Tibial nerve (tissue), 4 donors: ENCODE results near the gene STUM. TPM values are rescaled to one million over a fixed set of nuclear protein-coding genes. Genes with fewer than 3 reads are reported as not detected.
A peak's percentile ranks its signal among the peaks of the same experiment; 100 is the strongest.

Experiments
- DNase-seq, 2 donors: peaks; one replicate each; pipeline ENCODE4 v3.0.0-alpha.2; 2019; ENCODE audit warnings: low spot score in 2 of 2
- H3K27ac ChIP-seq, 4 donors: fragments of 200-600 bp; sonication (generic) in 3 of 4; one replicate each; pipeline ENCODE4 v1.5.1; 2017 to 2019; ENCODE audit warnings: mild to moderate bottlenecking in 1 of 4
- H3K27me3 ChIP-seq, 2 donors: fragments of 200-600 bp; sonication (generic) in 1 of 2; one replicate each; pipeline versions ENCODE4 v1.5.1 to v1.6.0; 2017 to 2019
- H3K36me3 ChIP-seq, 3 donors: fragments of 200-600 bp; sonication (generic); one replicate each; pipeline ENCODE4 v1.5.1; 2018 to 2019
- H3K4me1 ChIP-seq, 4 donors: fragments of 200-600 bp; sonication (generic) in 3 of 4; one replicate each; pipeline ENCODE4 v1.5.1; 2017 to 2019
- H3K4me3 ChIP-seq, 4 donors: fragments of 200-600 bp; sonication (generic) in 3 of 4; one replicate each; pipeline ENCODE4 v1.5.1; 2017 to 2019; ENCODE audit warnings: mild to moderate bottlenecking in 1 of 4, moderate library complexity in 1 of 4
- H3K9me3 ChIP-seq, 4 donors: fragments of 200-600 bp; sonication (generic) in 3 of 4; one replicate each; pipeline ENCODE4 v1.5.1; 2017 to 2019
- EP300 ChIP-seq, 2 donors: sonication (generic); formaldehyde crosslinking; IDR thresholded peaks; one replicate each; pipeline ENCODE4 v1.6.1; 2017; ENCODE audit warnings: antibody characterized with exemption in 2 of 2, mild to moderate bottlenecking in 1 of 2
- POLR2A ChIP-seq, 2 donors: fragments of 450-650 bp; IDR thresholded peaks; one replicate each; pipeline ENCODE4 v1.6.1; 2017; ENCODE audit warnings: antibody characterized with exemption in 2 of 2, mild to moderate bottlenecking in 2 of 2, moderate library complexity in 2 of 2
- WGBS, 2 donors: methylation state at CpG; one replicate each; pipeline ENCODE4 v1.1.5; 2018; 5-methylcytosine and 5-hydroxymethylcytosine counted together
- total RNA-seq, 4 donors: library from RNA; depleted of rRNA; stranded (reverse); fragments of >200 nt; gene quantifications; one replicate each; pipeline ENCODE4 v1.1.0, GENCODE V29; 2016
- TF ChIP-seq, protein P1 (sequence below), 5 experiments: fragments of 200-600 bp in 3 of 5; fragments of 450-650 bp in 2 of 5; sonication (generic) in 3 of 5; IDR thresholded peaks; one replicate each; pipeline ENCODE4 v1.5.1; 2016 to 2019; ENCODE audit warnings: antibody characterized with exemption in 5 of 5, mild to moderate bottlenecking in 3 of 5, moderate library complexity in 2 of 5

The STUM gene
- total RNA-seq, 4 donors from 2014 or later: 4.8 to 7.5 (median 6.9) TPM

DNA sequence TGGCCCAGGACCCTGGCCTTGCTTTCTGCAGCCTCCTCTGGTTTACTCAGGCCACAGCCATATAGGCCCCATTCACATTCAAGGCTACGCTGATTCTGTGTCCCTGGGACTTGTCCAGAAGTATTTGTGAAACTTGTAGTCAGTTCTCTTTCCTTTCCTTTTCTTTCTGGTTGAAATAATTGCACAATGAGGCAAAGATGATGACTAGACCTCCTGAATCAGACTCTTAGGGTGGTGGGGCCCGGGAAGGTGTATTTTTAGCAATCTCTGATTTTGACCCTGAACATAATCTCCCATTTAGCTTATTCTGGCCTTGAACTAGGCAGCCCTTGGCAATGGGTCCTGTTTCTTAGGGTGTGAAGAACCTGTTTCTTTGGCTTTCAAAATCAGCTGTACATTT is 39.9 kb downstream of the STUM start:
- no peak overlapping the region for H3K4me3 ChIP-seq
- H3K27ac ChIP-seq: peak overlapping the region in 1 of 4 donors; percentile 28
- TF ChIP-seq, protein P1, sequence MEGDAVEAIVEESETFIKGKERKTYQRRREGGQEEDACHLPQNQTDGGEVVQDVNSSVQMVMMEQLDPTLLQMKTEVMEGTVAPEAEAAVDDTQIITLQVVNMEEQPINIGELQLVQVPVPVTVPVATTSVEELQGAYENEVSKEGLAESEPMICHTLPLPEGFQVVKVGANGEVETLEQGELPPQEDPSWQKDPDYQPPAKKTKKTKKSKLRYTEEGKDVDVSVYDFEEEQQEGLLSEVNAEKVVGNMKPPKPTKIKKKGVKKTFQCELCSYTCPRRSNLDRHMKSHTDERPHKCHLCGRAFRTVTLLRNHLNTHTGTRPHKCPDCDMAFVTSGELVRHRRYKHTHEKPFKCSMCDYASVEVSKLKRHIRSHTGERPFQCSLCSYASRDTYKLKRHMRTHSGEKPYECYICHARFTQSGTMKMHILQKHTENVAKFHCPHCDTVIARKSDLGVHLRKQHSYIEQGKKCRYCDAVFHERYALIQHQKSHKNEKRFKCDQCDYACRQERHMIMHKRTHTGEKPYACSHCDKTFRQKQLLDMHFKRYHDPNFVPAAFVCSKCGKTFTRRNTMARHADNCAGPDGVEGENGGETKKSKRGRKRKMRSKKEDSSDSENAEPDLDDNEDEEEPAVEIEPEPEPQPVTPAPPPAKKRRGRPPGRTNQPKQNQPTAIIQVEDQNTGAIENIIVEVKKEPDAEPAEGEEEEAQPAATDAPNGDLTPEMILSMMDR (IDR thresholded peaks at IDR 0.05): no peak
- TF ChIP-seq POLR2A (IDR thresholded peaks at IDR 0.05) (no peak), EP300 (IDR thresholded peaks at IDR 0.05) (no peak)
- 71 to 82% methylated on average over 2 of the region's 2 CpGs for WGBS, 2 donors
- H3K27me3 ChIP-seq: no peaks in the 10 kb centered on the region
- DNase-seq: no peak
- no peaks in the 10 kb centered on the region for H3K36me3 ChIP-seq
- H3K9me3 ChIP-seq: no peaks in the 10 kb centered on the region
- H3K4me1 ChIP-seq: peaks cover 0 to 6% (median 0%) of the 10 kb centered on the region in 4 donors

DNA sequence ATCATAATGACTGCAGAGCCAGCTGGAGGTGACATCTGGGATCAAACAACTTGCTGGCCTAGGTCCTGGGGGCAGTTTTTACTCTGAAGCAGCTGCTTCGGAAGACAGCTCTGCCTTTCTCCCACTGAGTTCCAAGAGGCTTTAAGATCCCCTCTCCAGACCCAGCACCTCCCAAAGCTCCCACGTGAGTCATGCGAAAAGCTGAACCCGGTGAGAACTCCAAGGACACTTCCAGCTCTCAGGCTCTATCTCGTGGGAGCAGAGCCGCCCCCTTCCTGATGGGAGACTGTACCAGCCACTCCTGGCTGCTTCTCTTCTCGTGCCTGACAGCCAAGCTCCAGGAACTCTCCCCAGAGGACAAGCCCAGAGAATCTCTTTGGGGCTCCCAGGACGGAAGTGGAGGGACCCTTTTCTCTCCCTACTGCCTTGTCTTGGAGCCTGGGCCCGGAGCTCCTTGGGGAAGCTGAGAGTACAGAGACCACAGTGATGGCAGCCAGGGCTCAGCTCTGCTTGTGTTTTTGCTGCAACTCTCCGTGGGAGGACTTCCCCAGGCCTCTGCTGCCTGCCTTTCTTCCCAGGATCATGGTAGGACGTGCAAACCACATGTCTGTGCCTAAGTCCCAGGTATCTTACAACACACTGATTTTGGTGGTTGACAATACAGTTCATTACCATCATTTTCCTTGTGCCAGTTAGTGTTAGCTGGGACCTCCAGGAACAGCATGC is 40.6 kb downstream of the STUM start:
- Histone ChIP-seq H3K27me3 (no peaks in the 10 kb centered on the region), H3K9me3 (no peaks in the 10 kb centered on the region), H3K27ac (peak overlapping the region in 2 of 4 donors; percentile 20 to 28), H3K4me3 (no peak overlapping the region), H3K36me3 (no peaks in the 10 kb centered on the region), H3K4me1 (peaks cover 0 to 6% (median 0%) of the 10 kb centered on the region in 4 donors)
- DNase-seq: no peak
- 52 to 59% methylated on average over 11 of the region's 11 CpGs for WGBS, 2 donors
- TF ChIP-seq, protein P1 (IDR thresholded peaks at IDR 0.05): no peak
- TF ChIP-seq POLR2A (IDR thresholded peaks at IDR 0.05) (no peak), EP300 (IDR thresholded peaks at IDR 0.05) (no peak)

DNA sequence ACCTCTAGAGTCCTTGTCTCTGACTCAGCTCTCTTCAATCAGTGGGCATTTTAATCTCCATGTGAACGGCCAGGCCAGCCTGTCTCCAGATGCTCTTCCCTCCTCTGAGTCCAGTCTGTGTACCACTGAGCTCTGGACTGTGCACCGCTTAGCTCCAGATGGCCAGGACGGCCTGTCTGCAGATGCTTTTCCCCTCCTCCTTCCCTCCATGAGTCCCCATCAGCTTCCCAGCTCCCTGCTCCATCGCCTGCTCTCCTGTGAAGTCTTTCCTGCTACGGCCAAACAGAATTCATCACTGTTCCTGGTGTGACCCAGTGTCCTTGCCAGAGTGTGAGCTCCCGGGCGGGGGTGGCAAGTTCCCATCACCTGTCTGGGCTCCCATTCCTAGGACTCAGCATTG is 42.0 kb downstream of the STUM start:
- H3K27ac ChIP-seq: no peak overlapping the region
- no peaks in the 10 kb centered on the region for H3K36me3 ChIP-seq
- WGBS, 2 donors: 91 to 92% methylated on average over 7 of the region's 7 CpGs
- H3K27me3 ChIP-seq: no peaks in the 10 kb centered on the region
- H3K9me3 ChIP-seq: no peaks in the 10 kb centered on the region
- no peak overlapping the region for H3K4me3 ChIP-seq
- peaks cover 0 to 6% (median 0%) of the 10 kb centered on the region in 4 donors for H3K4me1 ChIP-seq
- TF ChIP-seq POLR2A (IDR thresholded peaks at IDR 0.05): no peak
- TF ChIP-seq, protein P1 (IDR thresholded peaks at IDR 0.05): no peak
- TF ChIP-seq EP300 (IDR thresholded peaks at IDR 0.05): no peak
- DNase-seq: no peak

DNA sequence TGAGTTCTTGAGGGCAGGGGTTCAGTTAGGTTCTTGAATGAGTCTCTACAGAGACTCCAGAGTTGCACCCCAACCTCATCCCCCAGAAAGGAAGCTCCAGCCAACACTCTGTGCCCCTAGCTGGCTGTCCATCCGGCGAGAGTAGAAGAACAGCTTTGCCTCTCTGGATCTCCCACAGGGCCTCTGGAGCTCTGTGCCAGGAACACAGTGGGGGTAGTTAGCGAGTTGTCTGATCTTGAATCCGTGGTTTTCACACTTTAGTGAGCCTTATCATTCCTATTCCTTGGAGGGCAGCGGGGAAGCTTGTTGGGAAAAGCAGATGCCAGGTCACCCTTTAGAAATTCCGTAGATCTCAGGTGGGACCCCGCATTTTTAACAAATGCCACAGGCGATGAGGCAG is 45.0 kb downstream of the STUM start:
- DNase-seq: no peak
- 82 to 91% methylated on average over 8 of the region's 8 CpGs for WGBS, 2 donors
- Histone ChIP-seq H3K36me3 (no peaks in the 10 kb centered on the region), H3K4me3 (no peak overlapping the region), H3K9me3 (no peaks in the 10 kb centered on the region), H3K27ac (no peak overlapping the region), H3K27me3 (no peaks in the 10 kb centered on the region), H3K4me1 (peaks cover 0 to 6% (median 0%) of the 10 kb centered on the region in 4 donors)
- no peak for TF ChIP-seq EP300 (IDR thresholded peaks at IDR 0.05)
- no peak for TF ChIP-seq POLR2A (IDR thresholded peaks at IDR 0.05)
- TF ChIP-seq, protein P1 (IDR thresholded peaks at IDR 0.05): no peak

DNA sequence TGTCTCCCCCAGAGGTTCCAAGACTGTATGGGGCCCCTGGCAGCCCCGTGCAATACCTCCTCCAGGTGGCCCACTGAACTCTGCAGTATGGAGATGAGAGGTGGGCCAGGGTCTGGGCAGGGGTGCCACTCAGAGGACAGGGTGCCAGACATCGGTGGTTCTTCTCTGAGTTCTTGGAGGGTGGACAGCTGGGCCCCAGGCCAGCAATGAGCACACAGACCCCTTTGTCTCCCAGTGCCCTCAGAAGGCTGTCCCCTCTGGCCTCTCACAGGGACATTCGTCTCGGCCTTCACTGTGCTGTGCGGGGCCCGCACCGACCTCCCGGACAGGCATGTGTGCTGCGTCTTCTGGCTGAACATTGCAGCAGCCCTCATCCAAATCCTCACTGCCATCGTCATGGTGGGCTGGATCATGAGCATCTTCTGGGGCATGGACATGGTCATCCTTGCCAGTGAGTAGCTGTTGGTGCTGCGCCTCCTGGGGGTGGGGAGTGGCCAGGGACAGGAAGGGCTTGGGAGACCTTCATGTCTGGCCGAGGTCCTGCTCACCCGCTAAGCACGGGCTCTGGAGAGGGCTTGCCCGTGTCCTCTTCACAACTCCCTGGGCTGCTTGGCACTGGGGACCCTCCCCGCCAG is 48.1 kb downstream of the STUM start:
- WGBS, 2 donors: 54 to 70% methylated on average over 13 to 14 of the region's 16 CpGs
- Histone ChIP-seq H3K9me3 (no peaks in the 10 kb centered on the region), H3K27ac (no peak overlapping the region), H3K27me3 (no peaks in the 10 kb centered on the region), H3K4me3 (no peak overlapping the region), H3K36me3 (no peaks in the 10 kb centered on the region), H3K4me1 (peaks cover 0 to 7% (median 2%) of the 10 kb centered on the region in 4 donors)
- no peak for TF ChIP-seq POLR2A (IDR thresholded peaks at IDR 0.05)
- TF ChIP-seq EP300 (IDR thresholded peaks at IDR 0.05): no peak
- TF ChIP-seq, protein P1 (IDR thresholded peaks at IDR 0.05): no peak
- DNase-seq: no peak
